Right lobe of liver (tissue), 6 donors: ENCODE measurements around the gene STK4. TPM values are rescaled to one million over a fixed set of nuclear protein-coding genes. Genes with fewer than 3 reads are reported as not detected.

Source experiments
- ATAC-seq, 4 donors: fragments of 200-7000 bp; cut with Tn5 transposase; one replicate each; pipeline ENCODE4 v1.9.1; 2020; ENCODE audit warnings: mild to moderate bottlenecking in 4 of 4, moderate library complexity in 4 of 4
- DNase-seq, 3 donors: peaks; one replicate each; pipeline ENCODE4 v3.0.0-alpha.2; 2020
- H3K27ac ChIP-seq, 3 donors: fragments of 200-600 bp; one replicate each; pipeline ENCODE4 v1.8.0; 2022
- H3K27me3 ChIP-seq, 2 donors: fragments of 200-600 bp; one replicate each; pipeline ENCODE4 v1.8.0; 2022
- H3K36me3 ChIP-seq, 4 donors: fragments of 200-600 bp; sonication (generic) in 1 of 4; one replicate each; pipeline versions ENCODE4 v1.5.1 to v1.8.0; 2017 to 2022; ENCODE audit warnings: control low read depth in 1 of 4
- H3K4me1 ChIP-seq, 4 donors: fragments of 200-600 bp; sonication (generic) in 1 of 4; one replicate each; pipeline versions ENCODE4 v1.5.1 to v1.8.0; 2017 to 2022; ENCODE audit warnings: control low read depth in 1 of 4
- H3K4me3 ChIP-seq, 3 donors: fragments of 200-600 bp; one replicate each; pipeline ENCODE4 v1.8.0; 2022
- H3K9me3 ChIP-seq, 4 donors: fragments of 200-600 bp; sonication (generic) in 1 of 4; one replicate each; pipeline versions ENCODE4 v1.5.1 to v1.8.0; 2017 to 2022; ENCODE audit warnings: control low read depth in 1 of 4
- CTCF ChIP-seq, 4 donors: fragments of 200-600 bp in 3 of 4; fragments of 450-650 bp in 1 of 4; IDR thresholded peaks; one replicate each; pipeline versions ENCODE4 v1.5.1 to v1.8.0; 2016 to 2022; ENCODE audit warnings: antibody characterized with exemption in 4 of 4, mild to moderate bottlenecking in 2 of 4
- POLR2A ChIP-seq: fragments of 450-650 bp; IDR thresholded peaks from one replicate; pipeline ENCODE4 v1.6.1; 2017; ENCODE audit warnings: antibody characterized with exemption, mild to moderate bottlenecking
- WGBS: methylation state at CpG from one replicate; pipeline ENCODE4 v1.1.6; 2018; ENCODE audit warnings: low coverage, low lambda C conversion rate; ENCODE audit not compliant: insufficient coverage; ENCODE audit errors: missing lambda C conversion rate; 5-methylcytosine and 5-hydroxymethylcytosine counted together
- intact Hi-C, 2 donors: fragments of 100-400 bp; cut with DNase I; formaldehyde crosslinking; loops; one replicate each; pipeline versions ENCODE4 v1.11.2 to v1.14.1; 2022
- total RNA-seq, 6 experiments: library from RNA; depleted of rRNA in 2 of 6; stranded (reverse); fragments of >200 nt in 2 of 6; fragmentation: NEBNext Ultra II Directional in 3 of 6; extraction: Animal tissue kit (Norgen Biotek cat#: 25700) in 3 of 6; gene quantifications; one replicate each; pipeline versions ENCODE4 v1.1.0 to v1.2.4, GENCODE V29; 2016 to 2023
- donor health status: DM: no; HTN: yes; CAD: no.
- donor health status: DM: no; HTN: no; CAD: no.
- donor health status: DM: no; HTN: no; CAD: no.
- donor health status: DM: no; HTN: yes; CAD: no.
- donor health status: DM: no; HTN: yes; CAD: no.

STK4 gene
- total RNA-seq, 6 experiments from 2014 or later: 9.7 to 17.5 (median 13.4) TPM

GRCh38 chr20:44997171-44997570 lies 30.9 kb downstream of the STK4 start:
- peaks cover 0 to 41% (median 6%) of the 10 kb centered on the region in 4 donors for H3K36me3 ChIP-seq
- no peak overlapping the region for H3K4me3 ChIP-seq
- WGBS: 89% methylated on average over 6 of the region's 6 CpGs
- TF ChIP-seq POLR2A (no peak), CTCF (IDR thresholded peaks at IDR 0.05) (no peak)
- no peaks in the 10 kb centered on the region for H3K27me3 ChIP-seq
- ATAC-seq: no peak
- no peak for DNase-seq
- H3K9me3 ChIP-seq: no peaks in the 10 kb centered on the region
- H3K27ac ChIP-seq: no peak overlapping the region
- no peaks in the 10 kb centered on the region for H3K4me1 ChIP-seq
- intact Hi-C loops: no loop called here

- intact Hi-C loops: no loop called here
- WGBS: 90% methylated on average over 5 of the region's 5 CpGs
- Histone ChIP-seq H3K27ac (no peak overlapping the region), H3K4me1 (no peaks in the 10 kb centered on the region), H3K9me3 (no peaks in the 10 kb centered on the region), H3K27me3 (no peaks in the 10 kb centered on the region), H3K4me3 (no peak overlapping the region), H3K36me3 (peaks cover 0 to 41% (median 6%) of the 10 kb centered on the region in 4 donors)
- DNase-seq: no peak
- TF ChIP-seq POLR2A (no peak), CTCF (IDR thresholded peaks at IDR 0.05) (no peak)
- no peak for ATAC-seq
Measured at GRCh38 chr20:44997668-44998067, 31.4 kb downstream of the STK4 start.

- intact Hi-C loops: no loop called here
- Histone ChIP-seq H3K4me1 (peaks cover 0 to 5% (median 0%) of the 10 kb centered on the region in 4 donors), H3K27ac (no peak overlapping the region), H3K27me3 (no peaks in the 10 kb centered on the region), H3K36me3 (peaks cover 0 to 19% (median 0%) of the 10 kb centered on the region in 4 donors), H3K4me3 (no peak overlapping the region), H3K9me3 (no peaks in the 10 kb centered on the region)
- DNase-seq: no peak
- no peak for ATAC-seq
- no peak for TF ChIP-seq POLR2A
- TF ChIP-seq CTCF (IDR thresholded peaks at IDR 0.05): no peak
Measured at GRCh38 chr20:45008521-45009049, 42.3 kb downstream of the STK4 start.

- DNase-seq (no peak), ATAC-seq (no peak)
- H3K4me1 ChIP-seq: peaks cover 0 to 5% (median 0%) of the 10 kb centered on the region in 4 donors
- H3K4me3 ChIP-seq: no peak overlapping the region
- intact Hi-C loops: no loop called here
- no peaks in the 10 kb centered on the region for H3K9me3 ChIP-seq
- no peak overlapping the region for H3K27ac ChIP-seq
- no peaks in the 10 kb centered on the region for H3K27me3 ChIP-seq
- peaks cover 0 to 19% (median 0%) of the 10 kb centered on the region in 4 donors for H3K36me3 ChIP-seq
- TF ChIP-seq CTCF (IDR thresholded peaks at IDR 0.05) (no peak), POLR2A (no peak)
Measured at GRCh38 chr20:45010399-45010828, 44.1 kb downstream of the STK4 start.

GRCh38 chr20:45011108-45011526 lies 44.8 kb downstream of the STK4 start:
- WGBS: 8% methylated on average over 2 of the region's 2 CpGs
- Histone ChIP-seq H3K9me3 (no peaks in the 10 kb centered on the region), H3K4me3 (no peak overlapping the region), H3K4me1 (peaks cover 0 to 5% (median 0%) of the 10 kb centered on the region in 4 donors), H3K36me3 (peaks cover 0 to 19% (median 0%) of the 10 kb centered on the region in 4 donors), H3K27ac (no peak overlapping the region), H3K27me3 (no peaks in the 10 kb centered on the region)
- peak; percentile 77 to 83 (median 82) for ATAC-seq
- TF ChIP-seq POLR2A (no peak), CTCF (IDR thresholded peaks at IDR 0.05) (peak; percentile 64 to 84 (median 79))
- intact Hi-C loops: no loop called here
- DNase-seq: peak in 1 of 3 donors; percentile 23
